ENCODE data around the gene GALNT16. TPM values are rescaled to one million over a fixed set of nuclear protein-coding genes. Genes with fewer than 3 reads are reported as not detected.

Gene GALNT16
- total RNA-seq, 1 experiment from 2014 or later = 0.33 TPM

DNA sequence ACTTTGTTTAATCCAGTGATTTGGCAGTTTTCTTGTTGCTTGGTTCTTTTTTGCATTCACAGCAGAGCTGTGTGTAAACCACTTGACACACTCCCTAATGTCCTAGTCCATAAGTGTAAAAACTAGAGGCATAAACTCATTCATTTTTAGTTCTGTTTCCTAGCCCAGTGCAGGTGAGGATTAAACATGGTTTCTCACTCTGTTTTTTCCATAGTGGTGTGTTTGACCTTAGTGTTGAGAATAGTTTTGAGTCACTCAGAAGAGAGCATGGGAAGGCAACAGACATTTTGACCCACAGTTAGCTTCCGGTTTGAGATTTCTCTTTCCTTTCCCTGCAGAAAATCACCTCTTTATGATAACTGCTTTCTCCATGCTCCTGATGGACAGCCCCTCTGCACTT, 24.2 kb upstream of the GALNT16 start:
- H3K9ac ChIP-seq (ENCODE audit: low read length) = no peak overlapping the region
- no peaks in the 10 kb centered on the region for H3K4me1 ChIP-seq (ENCODE audit: insufficient read depth, low read length)
- H3K27me3 ChIP-seq (ENCODE audit: low read length) = no peaks in the 10 kb centered on the region
- DNase-seq (no peak), ATAC-seq (no peak)
- intact Hi-C loops (cut with micrococcal nuclease) = no loop called here
- POLR2A ChIA-PET (ENCODE audit: unreplicated experiment) = no interaction called here
- TF ChIP-seq EZH2phosphoT487 (IDR thresholded peaks at IDR 0.05; ENCODE audit: borderline replicate concordance, low read length) (no peak), EZH2 (IDR thresholded peaks at IDR 0.05; ENCODE audit: low read length, unreplicated experiment) (no peak)
- TF ChIP-seq, protein P1, sequence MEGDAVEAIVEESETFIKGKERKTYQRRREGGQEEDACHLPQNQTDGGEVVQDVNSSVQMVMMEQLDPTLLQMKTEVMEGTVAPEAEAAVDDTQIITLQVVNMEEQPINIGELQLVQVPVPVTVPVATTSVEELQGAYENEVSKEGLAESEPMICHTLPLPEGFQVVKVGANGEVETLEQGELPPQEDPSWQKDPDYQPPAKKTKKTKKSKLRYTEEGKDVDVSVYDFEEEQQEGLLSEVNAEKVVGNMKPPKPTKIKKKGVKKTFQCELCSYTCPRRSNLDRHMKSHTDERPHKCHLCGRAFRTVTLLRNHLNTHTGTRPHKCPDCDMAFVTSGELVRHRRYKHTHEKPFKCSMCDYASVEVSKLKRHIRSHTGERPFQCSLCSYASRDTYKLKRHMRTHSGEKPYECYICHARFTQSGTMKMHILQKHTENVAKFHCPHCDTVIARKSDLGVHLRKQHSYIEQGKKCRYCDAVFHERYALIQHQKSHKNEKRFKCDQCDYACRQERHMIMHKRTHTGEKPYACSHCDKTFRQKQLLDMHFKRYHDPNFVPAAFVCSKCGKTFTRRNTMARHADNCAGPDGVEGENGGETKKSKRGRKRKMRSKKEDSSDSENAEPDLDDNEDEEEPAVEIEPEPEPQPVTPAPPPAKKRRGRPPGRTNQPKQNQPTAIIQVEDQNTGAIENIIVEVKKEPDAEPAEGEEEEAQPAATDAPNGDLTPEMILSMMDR (conservative IDR thresholded peaks at IDR 0.05; ENCODE audit: low read depth, low read length) = no peak
- H3K36me3 ChIP-seq (ENCODE audit: low read depth, low read length) = peaks cover 21% of the 10 kb centered on the region; the same call in 1 of the 2 replicates
- H4K20me1 ChIP-seq (ENCODE audit: low read length) = no peaks in the 10 kb centered on the region
- no peak overlapping the region for H2AFZ ChIP-seq (ENCODE audit: low read length)
- CTCF ChIA-PET = no interaction called here
- H3K4me2 ChIP-seq (ENCODE audit: low read length) = no peak overlapping the region
- no peaks in the 10 kb centered on the region for H3F3A ChIP-seq (ENCODE audit: low read length, unreplicated experiment)
- no peaks in the 10 kb centered on the region for H3K9me2 ChIP-seq (replicated peaks; ENCODE audit: low read length)
- H3K9me3 ChIP-seq (ENCODE audit: low read length) = no peaks in the 10 kb centered on the region
- BruUV-seq (replicated peaks) = no TSS peak
- no peaks in the 10 kb centered on the region for H3K79me2 ChIP-seq (ENCODE audit: low read length)
- no peak overlapping the region for H3K27ac ChIP-seq (ENCODE audit: low read length)
- no peak overlapping the region for H3K4me3 ChIP-seq (ENCODE audit: low read length)

DNA sequence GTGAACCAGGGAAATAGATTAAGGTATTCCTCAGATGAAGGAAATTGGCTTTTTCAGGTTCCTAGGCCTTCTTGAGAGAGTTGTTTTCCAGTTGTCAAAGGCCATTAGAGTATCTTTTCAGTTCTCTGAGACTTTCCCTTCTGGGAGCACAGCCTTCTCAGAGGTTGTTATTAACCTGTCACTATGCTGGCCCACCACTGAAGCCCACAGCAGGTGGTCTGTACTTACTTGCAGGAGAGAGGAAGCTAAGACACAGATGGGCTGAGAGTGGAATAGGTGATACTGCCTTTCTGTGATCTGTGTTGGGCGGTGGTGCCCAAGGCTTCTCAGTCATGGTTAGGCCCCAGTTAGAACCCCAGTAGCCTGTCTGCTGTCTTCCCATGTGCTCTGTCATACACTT, 22.8 kb upstream of the GALNT16 start:
- no peaks in the 10 kb centered on the region for H4K20me1 ChIP-seq (ENCODE audit: low read length)
- TF ChIP-seq EZH2 (IDR thresholded peaks at IDR 0.05; ENCODE audit: low read length, unreplicated experiment) (no peak), EZH2phosphoT487 (IDR thresholded peaks at IDR 0.05; ENCODE audit: borderline replicate concordance, low read length) (no peak)
- TF ChIP-seq, protein P1 (conservative IDR thresholded peaks at IDR 0.05; ENCODE audit: low read depth, low read length) = no peak
- DNase-seq (no peak), ATAC-seq (no peak)
- H2AFZ ChIP-seq (ENCODE audit: low read length) = no peak overlapping the region
- H3K27ac ChIP-seq (ENCODE audit: low read length) = no peak overlapping the region
- no peaks in the 10 kb centered on the region for H3K4me1 ChIP-seq (ENCODE audit: insufficient read depth, low read length)
- CTCF ChIA-PET = no interaction called here
- H3K4me3 ChIP-seq (ENCODE audit: low read length) = no peak overlapping the region
- intact Hi-C loops (cut with micrococcal nuclease) = no loop called here
- peaks cover 21% of the 10 kb centered on the region; the same call in 1 of the 2 replicates for H3K36me3 ChIP-seq (ENCODE audit: low read depth, low read length)
- no peaks in the 10 kb centered on the region for H3K79me2 ChIP-seq (ENCODE audit: low read length)
- no peaks in the 10 kb centered on the region for H3K9me3 ChIP-seq (ENCODE audit: low read length)
- H3K4me2 ChIP-seq (ENCODE audit: low read length) = no peak overlapping the region
- H3K9me2 ChIP-seq (replicated peaks; ENCODE audit: low read length) = no peaks in the 10 kb centered on the region
- BruUV-seq (replicated peaks) = no TSS peak
- no peaks in the 10 kb centered on the region for H3K27me3 ChIP-seq (ENCODE audit: low read length)
- H3K9ac ChIP-seq (ENCODE audit: low read length) = no peak overlapping the region
- POLR2A ChIA-PET (ENCODE audit: unreplicated experiment) = no interaction called here
- H3F3A ChIP-seq (ENCODE audit: low read length, unreplicated experiment) = no peaks in the 10 kb centered on the region

DNA sequence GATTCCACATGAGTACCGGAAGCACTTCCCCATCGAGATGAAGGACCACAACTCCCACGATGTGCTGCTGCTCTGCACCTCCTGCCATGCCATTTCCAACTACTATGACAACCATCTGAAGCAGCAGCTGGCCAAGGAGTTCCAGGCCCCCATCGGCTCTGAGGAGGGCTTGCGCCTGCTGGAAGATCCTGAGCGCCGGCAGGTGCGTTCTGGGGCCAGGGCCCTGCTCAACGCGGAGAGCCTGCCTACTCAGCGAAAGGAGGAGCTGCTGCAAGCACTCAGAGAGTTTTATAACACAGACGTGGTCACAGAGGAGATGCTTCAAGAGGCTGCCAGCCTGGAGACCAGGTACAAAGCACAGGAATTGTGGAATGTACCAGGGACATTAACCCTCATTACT, 22.4 kb upstream of the GALNT16 start:
- Histone ChIP-seq H3K36me3 (ENCODE audit: low read depth, low read length) (peaks cover 18% of the 10 kb centered on the region; the same call in 1 of the 2 replicates), H3K9me3 (ENCODE audit: low read length) (no peaks in the 10 kb centered on the region)
- POLR2A ChIA-PET (ENCODE audit: unreplicated experiment) = no interaction called here

More for the DNA sequence above, 22.4 kb upstream of the GALNT16 start:
- BruUV-seq (replicated peaks) = no TSS peak
- Histone ChIP-seq H3K27me3 (ENCODE audit: low read length) (no peaks in the 10 kb centered on the region), H4K20me1 (ENCODE audit: low read length) (no peaks in the 10 kb centered on the region), H3K4me1 (ENCODE audit: insufficient read depth, low read length) (no peaks in the 10 kb centered on the region), H3K9me2 (replicated peaks; ENCODE audit: low read length) (no peaks in the 10 kb centered on the region), H3K27ac (ENCODE audit: low read length) (no peak overlapping the region), H2AFZ (ENCODE audit: low read length) (no peak overlapping the region), H3K4me3 (ENCODE audit: low read length) (no peak overlapping the region), H3K4me2 (ENCODE audit: low read length) (no peak overlapping the region), H3K79me2 (ENCODE audit: low read length) (no peaks in the 10 kb centered on the region), H3K9ac (ENCODE audit: low read length) (no peak overlapping the region), H3F3A (ENCODE audit: low read length, unreplicated experiment) (no peaks in the 10 kb centered on the region)
- intact Hi-C loops (cut with micrococcal nuclease) = no loop called here
- no peak for TF ChIP-seq EZH2 (IDR thresholded peaks at IDR 0.05; ENCODE audit: low read length, unreplicated experiment)
- TF ChIP-seq EZH2phosphoT487 (IDR thresholded peaks at IDR 0.05; ENCODE audit: borderline replicate concordance, low read length) = no peak
- TF ChIP-seq, protein P1 (conservative IDR thresholded peaks at IDR 0.05; ENCODE audit: low read depth, low read length) = no peak
- CTCF ChIA-PET = interaction anchor here (1.0 kb wide), 1 partner anchor 50 kb away, joined by 5 read pairs; no protein-coding TSS in a partner anchor
- DNase-seq (no peak), ATAC-seq (no peak)

All from PC-3 (cell line).